ENCODE data around the gene KDM4C.

GRCh38 chr9:6842584-6842947, 84.8 kb downstream of the KDM4C start:
- TF ChIP-seq POLR2A (IDR thresholded peaks at IDR 0.05): no peak
- no peak for TF ChIP-seq CTCF (IDR thresholded peaks at IDR 0.05)
- TF ChIP-seq EP300 (IDR thresholded peaks at IDR 0.05; ENCODE audit: low read depth): no peak
